Esophagus muscularis mucosa (tissue), 3 donors: Measurements from ENCODE around the gene OR11A1.

Source experiments
- POLR2A ChIP-seq: fragments of 450-650 bp; IDR thresholded peaks from one replicate; pipeline ENCODE4 v1.6.1; 2017; ENCODE audit warnings: antibody characterized with exemption, moderate library complexity, mild to moderate bottlenecking, low read depth
- POLR2AphosphoS5 ChIP-seq, 2 donors: sonication (generic); formaldehyde crosslinking; IDR thresholded peaks; one replicate each; pipeline ENCODE4 v1.6.1; 2017; ENCODE audit warnings: antibody characterized with exemption in 2 of 2
- TF ChIP-seq, protein P1 (sequence below), 3 experiments: fragments of 200-600 bp in 2 of 3; fragments of 450-650 bp in 1 of 3; sonication (generic) in 2 of 3; IDR thresholded peaks; one replicate each; pipeline ENCODE4 v1.5.1; 2017 to 2019; ENCODE audit warnings: antibody characterized with exemption in 3 of 3, mild to moderate bottlenecking in 2 of 3, moderate library complexity in 1 of 3

- TF ChIP-seq, protein P1, sequence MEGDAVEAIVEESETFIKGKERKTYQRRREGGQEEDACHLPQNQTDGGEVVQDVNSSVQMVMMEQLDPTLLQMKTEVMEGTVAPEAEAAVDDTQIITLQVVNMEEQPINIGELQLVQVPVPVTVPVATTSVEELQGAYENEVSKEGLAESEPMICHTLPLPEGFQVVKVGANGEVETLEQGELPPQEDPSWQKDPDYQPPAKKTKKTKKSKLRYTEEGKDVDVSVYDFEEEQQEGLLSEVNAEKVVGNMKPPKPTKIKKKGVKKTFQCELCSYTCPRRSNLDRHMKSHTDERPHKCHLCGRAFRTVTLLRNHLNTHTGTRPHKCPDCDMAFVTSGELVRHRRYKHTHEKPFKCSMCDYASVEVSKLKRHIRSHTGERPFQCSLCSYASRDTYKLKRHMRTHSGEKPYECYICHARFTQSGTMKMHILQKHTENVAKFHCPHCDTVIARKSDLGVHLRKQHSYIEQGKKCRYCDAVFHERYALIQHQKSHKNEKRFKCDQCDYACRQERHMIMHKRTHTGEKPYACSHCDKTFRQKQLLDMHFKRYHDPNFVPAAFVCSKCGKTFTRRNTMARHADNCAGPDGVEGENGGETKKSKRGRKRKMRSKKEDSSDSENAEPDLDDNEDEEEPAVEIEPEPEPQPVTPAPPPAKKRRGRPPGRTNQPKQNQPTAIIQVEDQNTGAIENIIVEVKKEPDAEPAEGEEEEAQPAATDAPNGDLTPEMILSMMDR (IDR thresholded peaks at IDR 0.05), result no peak
- no peak for TF ChIP-seq POLR2A
- TF ChIP-seq POLR2AphosphoS5 (IDR thresholded peaks at IDR 0.05), result no peak
Observed at GRCh38 chr6:29491574-29491973, 34.7 kb upstream of the OR11A1 start.
